Fibroblast of lung (primary cell): ENCODE data around the gene ARMC10. TPM values are rescaled to one million over a fixed set of nuclear protein-coding genes. Genes with fewer than 3 reads are reported as not detected.

Experiments
- DNase-seq, 2 donors: peaks; one replicate each; pipeline versions ENCODE4 v3.0.0 to v3.0.0-alpha.2; 2010; ENCODE audit warnings: low read depth in 2 of 2
- H2AFZ ChIP-seq: 2 replicates; pipeline ENCODE4 v1.5.1; 2012; ENCODE audit warnings: low read length, control low read depth, inconsistent platforms
- H3K27ac ChIP-seq: 2 replicates; pipeline ENCODE4 v1.5.1; 2011; ENCODE audit warnings: low read length, control low read depth; ENCODE audit not compliant: insufficient read depth
- H3K27me3 ChIP-seq: 2 replicates; pipeline ENCODE4 v1.5.1; 2011; ENCODE audit warnings: mild to moderate bottlenecking, low read length; ENCODE audit not compliant: control insufficient read depth, insufficient read depth
- H3K36me3 ChIP-seq: 2 replicates; pipeline ENCODE4 v1.5.1; 2011; ENCODE audit warnings: low read length; ENCODE audit not compliant: control insufficient read depth, insufficient read depth
- H3K4me1 ChIP-seq: 2 replicates; pipeline ENCODE4 v1.5.1; 2011; ENCODE audit warnings: low read length; ENCODE audit not compliant: control insufficient read depth, insufficient read depth; ENCODE audit errors: extremely low read depth
- H3K4me2 ChIP-seq: 2 replicates; pipeline ENCODE4 v1.5.1; 2011; ENCODE audit warnings: low read length, control low read depth; ENCODE audit not compliant: insufficient read depth; ENCODE audit errors: extremely low read depth
- H3K4me3 ChIP-seq, 4 experiments: fragments of 200-600 bp in 1 of 4; sonication (generic) in 1 of 4; replicated peaks in 1 of 4; 2 replicates each; pipeline ENCODE4 v1.5.1; 2011 to 2016; ENCODE audit warnings: low read length in 4 of 4, low read depth in 3 of 4, mild to moderate bottlenecking in 3 of 4, control low read depth in 2 of 4, inconsistent platforms in 1 of 4, mixed read lengths in 1 of 4; ENCODE audit not compliant: insufficient read depth in 1 of 4; ENCODE audit errors: control extremely low read depth in 1 of 4
- H3K79me2 ChIP-seq: 2 replicates; pipeline ENCODE4 v1.5.1; 2012; ENCODE audit warnings: mild to moderate bottlenecking, low read length, inconsistent platforms; ENCODE audit not compliant: control insufficient read depth, insufficient read depth
- H3K9ac ChIP-seq: 2 replicates; pipeline ENCODE4 v1.5.1; 2011; ENCODE audit warnings: mild to moderate bottlenecking, low read length, control low read depth; ENCODE audit not compliant: insufficient read depth
- H3K9me3 ChIP-seq: 2 replicates; pipeline ENCODE4 v1.5.1; 2012; ENCODE audit warnings: low read depth, low read length; ENCODE audit not compliant: control insufficient read depth, insufficient read depth
- H4K20me1 ChIP-seq: 2 replicates; pipeline ENCODE4 v1.5.1; 2011; ENCODE audit warnings: low read length; ENCODE audit not compliant: control insufficient read depth, insufficient read depth; ENCODE audit errors: extremely low read depth
- CTCF ChIP-seq, 2 donors: IDR thresholded peaks in 1 of 2; conservative IDR thresholded peaks in 1 of 2; 1 replicate in 1 of 2; 2 replicates in 1 of 2; pipeline ENCODE4 v1.5.1; 2011 to 2012; ENCODE audit warnings: low read length in 2 of 2, control low read depth in 1 of 2, inconsistent platforms in 1 of 2, low read depth in 1 of 2, mild to moderate bottlenecking in 1 of 2
- EZH2 ChIP-seq: IDR thresholded peaks from 2 replicates; pipeline ENCODE4 v1.5.1; 2012; ENCODE audit warnings: low read length, control low read depth, mild to moderate bottlenecking; ENCODE audit errors: missing control alignments
- polyA plus RNA-seq, 2 donors: library from polyadenylated mRNA; depleted of rRNA in 1 of 2; stranded (reverse) in 1 of 2; unstranded in 1 of 2; fragments of >200 nt; gene quantifications; 2 replicates each; pipeline ENCODE4 v1.2.1, GENCODE V29; 2011 to 2012; ENCODE audit warnings: missing spikeins in 1 of 2
- total RNA-seq: library from RNA; depleted of rRNA; stranded (reverse); fragments of >200 nt; gene quantifications from 2 replicates; pipeline ENCODE4 v1.2.1, GENCODE V29; 2014

ARMC10 gene
- total and polyA plus RNA-seq, 2 donors (not counting 1 experiment from before 2014, with no cell fraction given): 31.8 to 50.5 TPM

GRCh38 chr7:103123529-103123928 is 48.6 kb downstream of the ARMC10 start:
- no peak overlapping the region for H3K27ac ChIP-seq
- no peak overlapping the region for H2AFZ ChIP-seq
- TF ChIP-seq EZH2 (no peak), CTCF (conservative IDR thresholded peaks at IDR 0.05 in 1 of 2, IDR thresholded peaks at IDR 0.05 in 1 of 2; ENCODE audit: low read depth in 1 of 2, low read length in 2 of 2) (no peak)
- no peak overlapping the region for H3K4me3 ChIP-seq
- H3K79me2 ChIP-seq: no peaks in the 10 kb centered on the region
- H3K36me3 ChIP-seq: no peaks in the 10 kb centered on the region
- H3K9me3 ChIP-seq: no peaks in the 10 kb centered on the region
- no peaks in the 10 kb centered on the region for H3K27me3 ChIP-seq
- H3K4me2 ChIP-seq: no peak overlapping the region
- no peak for DNase-seq
- H3K4me1 ChIP-seq: no peaks in the 10 kb centered on the region
- H4K20me1 ChIP-seq: no peaks in the 10 kb centered on the region
- no peak overlapping the region for H3K9ac ChIP-seq

- Histone ChIP-seq H4K20me1 (no peaks in the 10 kb centered on the region), H3K27ac (no peak overlapping the region), H2AFZ (no peak overlapping the region), H3K27me3 (no peaks in the 10 kb centered on the region), H3K9ac (no peak overlapping the region), H3K36me3 (no peaks in the 10 kb centered on the region), H3K9me3 (no peaks in the 10 kb centered on the region), H3K79me2 (no peaks in the 10 kb centered on the region), H3K4me2 (no peak overlapping the region), H3K4me3 (no peak overlapping the region), H3K4me1 (no peaks in the 10 kb centered on the region)
- TF ChIP-seq CTCF (conservative IDR thresholded peaks at IDR 0.05 in 1 of 2, IDR thresholded peaks at IDR 0.05 in 1 of 2; ENCODE audit: low read depth in 1 of 2, low read length in 2 of 2): no peak
- no peak for TF ChIP-seq EZH2
- DNase-seq: no peak
Measured at GRCh38 chr7:103124429-103124979, 49.6 kb downstream of the ARMC10 start.

GRCh38 chr7:103127006-103127405 is 52.1 kb downstream of the ARMC10 start:
- H3K36me3 ChIP-seq: no peaks in the 10 kb centered on the region
- no peak overlapping the region for H3K4me2 ChIP-seq
- no peaks in the 10 kb centered on the region for H3K4me1 ChIP-seq
- H3K9me3 ChIP-seq: no peaks in the 10 kb centered on the region
- no peaks in the 10 kb centered on the region for H3K27me3 ChIP-seq
- H4K20me1 ChIP-seq: no peaks in the 10 kb centered on the region
- H3K9ac ChIP-seq: no peak overlapping the region
- no peak overlapping the region for H2AFZ ChIP-seq
- H3K4me3 ChIP-seq: no peak overlapping the region
- DNase-seq: no peak
- H3K79me2 ChIP-seq: no peaks in the 10 kb centered on the region
- H3K27ac ChIP-seq: no peak overlapping the region
- no peak for TF ChIP-seq EZH2
